HG02763 (cell line): ENCODE data around the gene TNIP1.

Experiments used
- ATAC-seq: cut with Tn5 transposase; IDR thresholded peaks from one replicate; pipeline ENCODE4 v1.9.1; 2021; ENCODE audit warnings: mild to moderate bottlenecking, moderate library complexity; ENCODE audit not compliant: unreplicated experiment

TNIP1 gene

GRCh38 chr5:151080613-151081430 lies at the start of gene TNIP1:
TSS of gene TNIP1 (minus strand) at chr5:151081034. CDS start at chr5:151065095, 15,939 bp downstream.
- ATAC-seq: peak; percentile 73

GRCh38 chr5:151130235-151130921 lies 49.5 kb upstream of the TNIP1 start:
- ATAC-seq: no peak

DNA sequence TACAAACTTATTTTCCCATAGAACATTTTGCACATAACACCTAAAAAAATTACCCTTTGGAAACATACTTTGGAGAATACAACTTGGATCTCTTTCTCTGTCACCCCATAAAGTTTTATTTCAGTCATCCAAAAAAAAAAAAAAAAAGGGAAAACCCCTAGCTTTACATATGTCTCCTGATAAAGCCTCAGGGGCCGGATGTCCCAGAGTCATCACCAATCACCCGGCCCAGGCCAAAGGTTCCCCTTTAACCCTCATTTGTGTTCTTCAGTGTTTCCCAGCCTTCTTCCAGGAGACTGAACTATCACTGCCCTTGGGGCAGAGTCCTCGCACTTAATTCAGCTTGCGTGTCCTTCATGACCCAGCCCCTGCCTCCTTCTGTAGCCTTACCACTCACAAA lies 48.0 kb upstream of the TNIP1 start:
- no peak for ATAC-seq

- ATAC-seq: no peak
Observed at GRCh38 chr5:151127926-151128325, 47.1 kb upstream of the TNIP1 start.

DNA sequence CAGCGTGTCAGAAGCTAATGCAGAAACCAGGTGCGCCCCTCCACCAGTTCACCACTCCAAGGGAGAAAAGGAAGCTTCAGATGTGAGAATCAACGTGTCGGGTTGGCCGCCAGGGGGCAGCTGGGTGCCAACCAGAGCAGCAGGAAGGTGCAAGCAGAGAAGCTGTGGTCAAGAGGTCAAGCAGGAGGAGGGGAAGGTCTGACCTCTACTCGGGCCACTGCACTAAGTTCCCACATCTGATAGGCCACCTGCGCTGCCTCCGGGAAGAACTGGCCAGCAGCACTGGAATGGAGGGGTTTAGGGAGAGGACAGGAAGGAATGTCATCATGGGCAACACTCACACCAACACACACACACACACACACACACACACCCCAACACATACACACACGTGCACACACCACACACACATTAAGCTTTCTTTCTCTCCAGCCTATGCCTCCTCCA lies 45.4 kb upstream of the TNIP1 start:
- no peak for ATAC-seq

- no peak for ATAC-seq
Observed at GRCh38 chr5:151125421-151125820, 44.6 kb upstream of the TNIP1 start.

DNA sequence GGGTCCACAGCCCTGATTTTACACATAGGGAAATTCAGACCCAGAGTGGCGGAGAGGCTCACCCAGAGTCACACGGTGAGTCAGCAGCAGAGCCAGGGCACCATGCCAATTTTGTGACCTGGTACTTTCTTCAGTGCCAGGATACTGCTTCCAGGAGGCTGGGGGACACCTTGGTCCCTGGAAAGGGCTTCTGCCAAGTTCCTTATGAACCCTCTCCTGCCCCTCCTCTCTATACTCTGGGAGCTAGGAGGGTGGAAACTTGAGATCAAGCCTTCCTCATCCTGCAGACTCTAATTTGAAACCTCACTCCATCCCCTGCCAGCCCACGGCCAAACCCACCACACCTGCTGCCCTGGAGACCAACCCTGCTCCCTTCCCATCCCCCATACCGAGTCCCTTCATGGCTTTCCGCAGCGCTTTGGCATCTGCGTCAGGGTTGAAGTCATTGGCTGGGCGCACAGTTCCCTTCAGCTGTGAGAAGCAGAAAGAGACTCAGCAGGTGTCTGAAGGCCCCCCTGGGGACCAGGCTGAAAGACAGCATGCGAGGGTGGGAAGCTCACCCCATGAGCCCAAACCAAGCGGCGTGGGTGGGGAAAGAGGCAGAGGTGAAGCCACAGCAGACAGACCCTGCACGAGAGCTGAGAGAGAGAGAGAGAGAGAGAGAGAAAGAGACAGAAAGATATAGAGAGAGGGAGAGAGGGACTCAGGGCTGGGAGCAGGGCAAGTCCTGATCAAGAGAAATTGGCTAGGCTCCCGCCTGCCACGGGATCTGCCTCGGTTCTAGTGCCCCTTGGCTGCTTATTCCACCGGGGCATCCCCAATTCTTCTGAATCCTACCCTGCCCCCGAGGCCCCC lies 43.3 kb upstream of the TNIP1 start:
- peak; percentile 87 for ATAC-seq

GRCh38 chr5:151122828-151123227 lies 42.0 kb upstream of the TNIP1 start:
- ATAC-seq: no peak

DNA sequence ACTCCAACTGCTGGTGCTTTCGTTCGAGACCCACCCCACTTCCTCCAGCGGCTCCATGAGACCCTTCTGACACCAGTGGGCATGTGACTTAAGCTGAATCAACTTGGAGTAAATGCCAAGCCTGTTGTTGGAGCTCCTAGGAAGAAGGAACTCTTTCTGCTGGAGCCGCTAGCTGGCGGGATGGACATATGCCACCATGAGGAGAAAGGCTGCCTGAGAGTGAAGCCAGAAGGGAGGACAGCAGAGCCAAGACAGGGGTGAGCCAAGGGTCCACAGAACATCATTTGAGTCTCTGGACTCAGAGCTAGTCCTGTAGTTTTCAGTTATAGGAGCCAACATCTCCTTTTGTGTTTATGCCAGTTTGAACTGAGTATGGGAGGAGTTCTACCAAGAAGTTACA lies 40.8 kb upstream of the TNIP1 start:
- no peak for ATAC-seq

GRCh38 chr5:151121095-151121494 lies 40.3 kb upstream of the TNIP1 start:
- ATAC-seq: no peak

GRCh38 chr5:151118913-151119575 lies 38.2 kb upstream of the TNIP1 start:
- no peak for ATAC-seq

DNA sequence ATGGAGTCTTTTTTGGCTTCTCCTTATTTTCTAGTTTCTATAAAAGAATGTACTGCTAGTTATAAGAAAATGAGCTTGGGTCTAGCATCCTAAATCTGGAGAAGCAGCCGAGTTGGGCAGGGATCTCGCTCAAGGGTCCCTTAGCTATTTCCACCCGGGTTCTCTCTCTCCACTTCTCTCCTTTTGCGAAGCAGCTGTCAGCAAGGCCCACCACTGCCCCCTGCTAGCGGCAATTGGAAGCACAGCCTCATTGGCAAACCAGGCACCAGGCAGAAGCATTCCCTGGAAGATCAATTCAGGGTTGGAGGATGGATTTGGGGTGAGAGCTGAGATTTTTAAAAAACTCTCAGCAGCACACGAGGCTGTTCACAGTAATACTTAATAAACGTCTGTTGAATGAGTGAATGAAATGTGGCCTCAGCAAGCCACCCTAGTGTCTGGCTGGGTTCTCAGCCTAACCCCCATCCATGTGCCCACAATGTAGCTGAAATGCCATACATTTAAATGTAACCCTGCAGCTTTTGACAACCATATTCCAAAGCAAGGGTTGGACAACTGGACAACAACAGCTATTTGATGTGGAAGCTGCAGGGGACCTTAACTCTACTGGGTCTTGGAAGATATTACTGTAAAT lies 34.6 kb upstream of the TNIP1 start:
- ATAC-seq: no peak

GRCh38 chr5:151113651-151114050 lies 32.8 kb upstream of the TNIP1 start:
- ATAC-seq: no peak

- ATAC-seq: no peak
Observed at GRCh38 chr5:151110992-151111391, 30.2 kb upstream of the TNIP1 start.

GRCh38 chr5:151110122-151110681 lies 29.4 kb upstream of the TNIP1 start:
- no peak for ATAC-seq

DNA sequence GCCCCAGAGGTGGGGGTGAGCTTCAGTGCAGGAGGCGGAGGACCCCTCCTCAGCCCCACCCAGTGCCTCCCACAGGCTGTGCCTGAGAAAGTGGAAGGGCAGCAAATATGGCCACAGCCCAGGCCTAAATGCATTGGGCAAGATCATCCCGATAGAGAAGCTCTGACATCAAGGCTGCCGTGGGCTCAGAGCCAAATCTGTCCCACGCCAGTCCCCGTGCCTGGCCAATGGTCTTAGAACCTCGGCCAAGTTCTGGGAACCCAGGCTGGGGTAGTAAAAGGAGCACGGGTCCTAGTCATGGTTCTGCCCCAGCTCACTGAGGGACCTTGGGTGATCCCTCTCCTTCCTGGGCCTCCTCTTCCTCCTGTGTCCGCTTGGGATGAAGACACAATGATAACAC lies 27.7 kb upstream of the TNIP1 start:
- ATAC-seq: no peak

DNA sequence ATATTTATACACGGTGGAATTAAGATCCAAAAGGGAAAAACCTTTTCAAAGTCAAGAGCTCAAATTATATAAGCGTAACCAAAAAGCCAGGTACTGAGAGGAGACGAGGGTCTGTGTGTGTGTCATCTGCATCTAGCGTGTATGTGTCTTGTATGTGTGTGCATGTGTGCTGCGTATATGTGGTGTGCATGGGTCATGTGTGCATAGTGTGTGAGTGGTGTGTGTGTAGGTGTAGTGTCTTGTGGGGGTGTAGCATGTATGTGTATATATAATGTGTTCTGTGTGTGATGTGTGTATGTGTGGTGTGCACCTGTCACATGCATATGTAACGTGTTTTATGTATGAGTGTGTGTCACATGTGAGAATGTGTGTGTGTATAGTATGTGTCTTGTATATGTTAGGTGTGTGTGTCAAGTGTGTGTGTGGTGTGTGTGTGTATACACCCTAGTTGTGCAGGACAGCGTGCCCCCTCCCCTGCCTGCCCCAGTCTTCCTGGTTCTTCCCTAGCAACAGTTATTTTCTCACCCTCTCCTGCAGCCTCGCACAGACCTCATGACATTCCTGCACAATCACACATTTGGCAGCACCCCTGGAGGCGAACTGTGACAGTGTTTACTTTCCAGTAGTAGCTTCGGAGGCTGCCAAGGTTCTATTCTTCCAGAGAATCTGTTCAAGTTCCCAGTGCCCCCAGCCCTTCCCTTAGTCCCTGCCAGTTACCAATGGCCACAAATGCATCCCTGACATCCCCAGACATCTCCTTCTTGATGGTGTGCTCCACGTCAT lies 27.1 kb upstream of the TNIP1 start:
- no peak for ATAC-seq

- no peak for ATAC-seq
Observed at GRCh38 chr5:151107084-151107483, 26.2 kb upstream of the TNIP1 start.

- no peak for ATAC-seq
Observed at GRCh38 chr5:151106509-151106908, 25.7 kb upstream of the TNIP1 start.
